Stimulated activated CD4-positive, alpha-beta T cell treated with anti-CD3 and anti-CD28 coated beads, TNF-alpha, amount 100 ng/mL, for 24 hours (primary cell): Measurements from ENCODE around the gene TSPAN18.

Experiments
- DNase-seq, 3 experiments: peaks; one replicate each; pipeline ENCODE4 v3.0.0-alpha.2; 2020; ENCODE audit warnings: low read depth in 3 of 3

TSPAN18 gene

DNA sequence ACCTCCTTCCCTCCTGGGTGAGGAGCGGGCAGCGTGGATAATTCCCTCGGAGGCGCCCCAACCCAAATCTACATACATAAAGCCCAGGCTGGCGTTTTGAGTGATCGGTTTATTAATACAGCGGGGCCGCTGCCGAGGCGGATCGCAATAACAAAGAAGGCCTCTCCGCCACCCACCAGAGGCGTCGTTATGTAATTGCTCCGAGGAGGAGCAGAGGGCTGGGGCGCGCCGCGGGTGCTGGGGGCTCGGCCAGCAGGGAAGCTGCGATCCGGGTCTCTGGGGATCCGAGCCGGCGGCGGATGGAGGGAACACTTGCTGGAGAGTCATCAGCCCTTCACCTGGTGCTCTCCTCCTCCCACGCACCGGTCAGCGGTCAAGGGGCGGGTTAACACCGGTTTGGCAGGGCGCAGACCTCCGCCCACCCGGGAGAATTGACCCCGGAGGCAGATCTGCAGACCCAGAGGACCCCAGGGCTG lies 230.3 kb downstream of the TSPAN18 start:
- DNase-seq: no peak

DNA sequence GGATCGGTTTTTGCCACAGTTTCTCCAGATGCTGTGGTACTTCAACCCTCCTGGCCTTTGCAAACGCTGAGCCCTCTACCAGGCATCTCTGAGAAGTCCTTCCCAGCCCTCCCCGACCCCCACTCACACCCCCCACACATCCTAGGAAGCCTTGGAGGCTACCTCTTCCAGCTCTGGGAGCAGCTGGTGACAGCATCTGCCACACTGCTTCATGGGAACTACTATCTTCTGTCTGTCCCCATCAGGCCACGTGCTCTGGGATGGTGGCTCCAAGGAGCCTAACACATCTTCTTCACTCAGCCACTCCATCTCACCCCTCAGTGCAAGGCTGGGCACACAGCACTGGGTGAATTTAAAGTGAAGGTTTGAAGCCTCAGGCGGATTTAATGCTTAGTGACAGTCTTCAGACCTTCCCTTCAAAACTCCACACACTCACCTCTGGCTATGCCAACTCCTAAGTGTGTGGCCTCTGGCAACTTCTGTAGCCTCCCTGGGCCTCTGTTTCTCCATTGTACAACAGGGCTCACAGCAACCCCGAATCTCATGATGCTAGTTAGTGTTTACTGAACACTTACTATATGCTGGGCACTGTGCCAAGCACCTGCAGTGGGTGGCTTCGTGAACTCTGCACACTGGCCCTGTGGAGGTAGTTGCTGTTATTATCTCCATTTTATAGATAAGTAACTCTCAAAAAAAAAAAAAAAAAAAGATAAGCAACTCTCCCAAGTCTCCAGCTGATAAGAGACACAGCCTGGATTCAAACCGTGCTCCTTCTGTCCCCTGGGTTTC lies 231.2 kb downstream of the TSPAN18 start:
- DNase-seq: no peak

DNA sequence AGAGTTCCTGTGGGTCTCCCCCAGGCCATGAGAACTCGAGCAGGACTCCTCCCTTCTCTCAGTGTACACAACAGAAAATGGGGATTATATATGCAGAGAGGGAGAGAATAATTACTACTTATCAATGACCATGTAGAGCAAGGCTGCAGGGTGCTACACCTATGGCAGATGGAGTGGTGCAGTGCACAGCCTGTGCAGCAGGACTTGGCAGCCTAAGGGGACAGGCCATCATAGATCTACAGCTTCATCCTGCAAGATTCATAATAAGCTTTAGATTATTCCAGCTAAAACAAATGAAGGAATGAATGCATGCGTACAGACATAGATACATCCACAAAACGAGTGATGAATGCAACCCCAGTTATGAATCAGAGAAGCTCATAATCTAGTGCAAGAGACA lies 232.3 kb downstream of the TSPAN18 start:
- no peak for DNase-seq

DNA sequence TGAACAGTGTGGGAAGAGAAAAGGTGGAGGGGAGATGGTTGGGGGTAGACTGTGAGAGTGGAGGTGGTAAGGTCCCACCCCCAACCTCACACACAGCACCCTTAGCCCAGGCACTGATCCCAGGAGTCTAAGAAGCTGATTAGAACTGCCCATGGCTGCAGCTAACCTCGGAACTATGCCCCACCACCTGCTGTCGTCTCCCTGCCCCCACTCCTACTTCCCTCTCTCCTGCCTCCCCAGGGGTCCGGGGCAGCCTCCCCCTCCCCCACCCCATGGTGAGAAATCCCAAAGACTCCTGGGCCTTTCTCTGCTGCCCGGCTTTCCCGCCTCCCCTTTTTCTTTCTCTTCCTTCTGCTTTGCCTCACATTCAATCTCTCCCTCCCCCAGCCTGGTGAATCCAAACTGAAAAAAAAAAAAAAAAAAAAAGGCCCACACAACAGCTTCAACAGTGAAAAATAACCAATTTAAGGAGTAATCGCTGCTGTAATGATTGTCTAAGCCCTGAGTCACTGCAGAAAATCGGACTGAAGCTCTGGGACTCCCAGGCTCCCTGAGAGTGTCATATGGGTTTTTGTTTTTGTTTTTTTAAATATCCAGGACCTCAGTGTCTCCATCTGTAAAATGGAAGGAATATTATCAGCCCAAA lies 233.6 kb downstream of the TSPAN18 start:
- DNase-seq: no peak

DNA sequence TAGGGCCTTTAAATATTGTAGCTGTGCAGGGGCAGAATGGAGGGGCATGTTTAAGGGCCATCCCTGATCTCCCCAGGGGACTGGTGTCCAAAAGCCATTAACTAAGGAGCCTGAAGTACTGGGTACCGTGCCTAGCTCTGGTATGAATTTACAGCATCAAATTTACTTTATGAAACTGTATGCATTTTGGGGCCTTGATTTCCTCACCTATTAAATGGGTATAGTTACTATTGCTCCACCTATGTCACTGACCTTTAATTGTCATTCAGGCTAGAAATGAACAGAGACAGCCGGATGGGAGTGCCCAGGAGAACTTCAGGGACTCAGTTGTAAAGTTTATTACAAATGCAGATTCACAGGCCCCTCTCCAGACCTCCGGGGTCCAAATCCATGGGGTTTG lies 235.7 kb downstream of the TSPAN18 start:
- DNase-seq: no peak

DNA sequence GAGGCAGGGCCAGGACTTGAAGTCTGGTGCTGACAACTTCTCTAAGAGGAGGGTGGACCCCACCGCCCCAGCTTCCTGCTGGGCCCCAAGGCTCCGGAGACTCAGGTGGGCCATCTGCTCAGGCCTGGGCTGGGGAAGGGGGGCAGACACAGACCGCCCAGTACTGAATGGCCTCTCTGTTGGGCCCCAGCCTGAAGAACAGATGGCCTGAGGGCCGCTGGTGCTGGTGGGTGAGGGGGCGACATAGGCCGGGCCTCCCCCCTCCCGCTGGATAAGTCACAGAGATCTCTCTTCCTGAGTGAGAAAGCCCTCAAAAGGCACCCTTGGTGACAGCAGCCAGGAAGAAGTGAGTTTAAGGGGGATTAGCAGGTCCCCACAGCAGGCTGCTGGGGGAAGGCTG lies 236.4 kb downstream of the TSPAN18 start:
- DNase-seq: no peak

DNA sequence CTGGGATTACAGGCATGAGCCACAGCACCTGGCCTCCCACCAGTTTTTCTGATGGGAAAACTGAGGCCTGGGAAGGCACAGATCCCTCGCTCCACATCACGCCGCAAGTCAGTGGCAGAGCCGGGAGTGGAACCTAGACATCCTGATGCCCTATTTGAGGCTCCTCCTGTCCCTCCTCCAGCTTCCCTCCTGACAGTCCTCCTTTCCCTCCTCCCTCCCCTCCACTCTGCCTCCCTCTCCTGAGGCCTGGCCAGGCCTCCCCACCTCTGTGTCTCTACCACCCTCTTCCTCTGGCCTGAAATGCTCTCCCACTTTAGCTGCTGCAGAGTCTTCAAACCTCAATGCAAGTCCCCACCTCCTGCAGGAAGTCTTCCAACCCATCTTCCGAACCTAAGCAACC lies 237.2 kb downstream of the TSPAN18 start:
- no peak for DNase-seq

DNA sequence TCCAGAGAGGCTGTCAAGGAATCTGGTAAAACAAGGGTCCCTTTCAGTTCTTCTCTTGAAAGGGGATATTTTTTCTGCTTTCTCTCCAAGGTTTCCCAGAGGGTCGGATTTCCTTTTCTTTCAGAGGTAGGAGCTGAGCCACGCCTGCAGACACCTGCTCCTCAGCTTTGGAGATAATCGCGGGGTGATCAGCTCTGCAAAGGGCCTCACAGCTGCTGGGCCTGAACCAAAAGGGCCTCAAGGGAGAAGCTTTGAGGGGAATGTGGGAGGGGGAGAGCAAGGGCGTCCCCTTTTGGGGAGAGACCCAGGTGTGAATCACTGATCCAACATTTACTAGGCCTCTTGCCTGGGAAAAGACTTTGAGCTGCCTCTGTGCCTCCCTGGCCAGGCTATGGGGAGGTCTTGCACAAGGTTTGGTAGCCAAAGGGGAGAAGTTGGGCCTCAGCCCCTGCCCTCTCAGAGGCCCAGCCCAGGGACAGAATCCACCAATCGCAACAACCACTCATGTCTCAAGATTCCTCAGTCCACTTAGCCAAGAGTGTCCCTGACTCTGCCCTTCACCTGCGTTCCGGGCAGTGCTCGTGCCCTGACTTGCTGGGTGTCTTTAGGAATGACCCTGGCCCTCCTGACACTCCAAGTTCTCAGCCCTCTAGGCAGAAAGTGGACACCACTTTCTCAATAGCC lies 237.9 kb downstream of the TSPAN18 start:
- DNase-seq: no peak

DNA sequence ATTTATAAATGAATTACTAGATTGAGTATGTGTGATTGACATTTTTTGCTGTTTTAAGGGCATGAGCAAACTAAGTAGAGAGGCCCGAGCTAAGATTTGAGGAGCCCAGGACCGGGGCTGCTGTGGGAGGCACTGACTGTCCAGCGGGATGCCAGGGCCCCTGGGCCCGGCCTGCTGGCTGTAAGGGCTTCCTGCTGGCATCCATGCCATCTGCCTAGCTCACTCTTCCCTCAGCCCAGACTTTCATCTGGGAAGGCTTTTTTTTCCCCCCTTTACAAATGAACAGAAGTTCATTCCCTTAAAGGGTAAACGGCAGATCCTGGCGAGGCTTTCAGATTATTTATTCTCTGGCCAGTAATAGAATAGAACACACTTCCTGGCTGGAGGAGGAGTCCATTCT lies 239.9 kb downstream of the TSPAN18 start:
- DNase-seq: no peak

DNA sequence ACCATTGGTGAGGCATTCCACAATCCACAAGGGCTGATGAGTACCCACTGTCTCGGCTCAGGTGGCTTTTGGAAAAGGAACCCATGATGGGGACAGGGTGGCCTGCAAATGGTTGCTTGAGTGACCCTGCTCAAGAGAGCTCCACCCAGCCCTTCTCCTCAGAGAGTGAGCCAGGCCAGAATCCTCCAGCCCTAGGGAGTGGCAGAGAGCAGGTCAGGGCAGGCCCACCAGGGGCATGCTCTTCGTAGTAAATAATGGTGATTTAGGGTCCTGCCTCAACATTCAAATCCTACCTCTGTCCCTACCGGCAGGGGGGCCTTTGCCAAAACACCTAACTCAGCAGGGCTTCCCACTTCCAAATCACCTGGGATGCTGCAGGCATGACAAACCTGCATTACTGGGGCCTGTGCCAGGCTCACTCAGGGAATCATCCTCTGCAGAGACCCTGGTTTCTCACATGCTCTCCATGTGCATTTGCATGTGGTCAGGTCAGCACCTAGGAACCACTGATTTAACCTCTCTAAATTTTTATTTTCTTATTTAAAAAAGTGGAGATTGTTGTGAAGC lies 241.3 kb downstream of the TSPAN18 start:
- no peak for DNase-seq

DNA sequence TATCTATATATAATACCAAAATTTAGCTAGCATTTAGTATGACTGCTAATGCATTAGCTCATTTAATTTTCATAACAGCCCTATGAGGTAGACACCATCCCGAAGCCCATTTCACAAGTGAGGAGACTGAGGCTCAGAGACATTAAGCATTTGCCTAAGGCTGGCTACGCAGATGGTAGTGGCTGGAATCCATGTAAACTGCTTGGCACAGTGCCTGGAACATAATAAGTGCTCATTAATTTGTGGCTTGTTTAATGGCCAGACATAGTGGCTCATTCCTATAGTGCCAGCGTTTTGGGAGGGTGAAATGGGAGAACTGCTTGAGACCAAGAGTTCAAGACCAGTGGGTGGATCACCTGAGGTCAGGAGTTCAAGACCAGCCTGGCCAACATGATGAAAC lies 241.7 kb downstream of the TSPAN18 start:
- no peak for DNase-seq

DNA sequence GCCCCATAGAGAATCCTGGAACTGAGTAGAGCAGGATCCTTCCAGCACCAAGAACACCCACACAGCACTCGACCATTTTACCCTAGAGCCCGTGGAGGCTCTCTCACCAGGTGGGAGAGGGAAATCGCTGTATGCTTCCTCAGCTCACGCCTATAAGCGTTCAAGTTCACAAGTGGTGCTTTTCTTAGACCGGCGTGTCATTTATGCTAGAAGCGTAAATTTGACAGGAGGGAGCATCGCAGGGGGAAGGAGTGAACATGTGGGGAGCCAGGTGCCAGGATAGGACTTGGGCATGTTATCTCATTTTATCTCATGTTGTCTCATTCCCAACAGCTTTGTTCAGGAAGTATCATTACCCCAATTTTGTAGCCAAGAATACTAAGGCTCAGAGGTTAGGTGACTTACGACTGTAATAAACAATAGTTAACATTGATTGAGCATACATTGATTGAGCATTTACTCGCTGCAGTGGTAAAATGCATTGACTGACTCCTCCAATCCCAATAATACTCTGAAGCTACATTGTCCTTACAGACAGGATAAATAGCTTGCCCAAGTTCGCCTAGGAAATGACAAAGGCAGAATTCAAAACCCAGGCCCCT lies 243.0 kb downstream of the TSPAN18 start:
- DNase-seq: no peak

DNA sequence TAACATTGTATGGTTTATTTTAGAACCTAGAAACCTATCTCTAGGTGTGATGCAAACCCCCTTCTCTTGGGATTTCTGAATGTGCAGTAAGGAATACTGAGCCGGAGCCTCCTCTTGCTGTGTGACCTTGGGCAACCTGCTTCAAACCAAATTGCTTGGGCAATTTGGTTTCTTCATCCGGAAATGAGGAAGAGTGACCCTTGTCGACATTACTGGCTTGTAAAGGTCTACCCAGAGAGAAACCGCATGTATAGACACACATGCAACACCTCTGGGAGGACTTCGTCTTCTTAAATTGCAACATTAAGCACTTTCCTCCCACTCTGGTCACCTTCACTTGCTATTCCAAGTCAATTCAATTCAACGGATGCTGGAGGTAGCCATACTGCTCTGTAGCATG lies 243.5 kb downstream of the TSPAN18 start:
- no peak for DNase-seq

DNA sequence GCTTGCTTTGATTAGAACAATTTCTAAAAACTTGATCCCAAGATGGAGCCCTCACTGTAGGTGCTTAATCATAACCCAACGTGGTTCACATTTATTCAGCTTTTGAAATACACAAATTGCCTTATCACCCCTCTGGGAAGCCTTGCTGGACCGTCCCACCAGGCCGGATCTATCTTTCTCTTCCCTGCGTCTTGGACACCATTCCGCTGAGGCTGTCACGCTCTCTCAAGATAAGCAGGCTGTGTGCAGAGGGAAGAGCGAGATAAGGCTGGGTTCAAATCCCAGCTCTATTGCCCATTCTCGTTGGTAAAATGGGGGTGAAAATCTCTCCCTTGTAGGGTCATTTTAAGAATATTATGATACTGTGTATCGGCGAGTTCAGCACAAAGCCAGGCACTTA lies 244.4 kb downstream of the TSPAN18 start:
- DNase-seq: no peak

DNA sequence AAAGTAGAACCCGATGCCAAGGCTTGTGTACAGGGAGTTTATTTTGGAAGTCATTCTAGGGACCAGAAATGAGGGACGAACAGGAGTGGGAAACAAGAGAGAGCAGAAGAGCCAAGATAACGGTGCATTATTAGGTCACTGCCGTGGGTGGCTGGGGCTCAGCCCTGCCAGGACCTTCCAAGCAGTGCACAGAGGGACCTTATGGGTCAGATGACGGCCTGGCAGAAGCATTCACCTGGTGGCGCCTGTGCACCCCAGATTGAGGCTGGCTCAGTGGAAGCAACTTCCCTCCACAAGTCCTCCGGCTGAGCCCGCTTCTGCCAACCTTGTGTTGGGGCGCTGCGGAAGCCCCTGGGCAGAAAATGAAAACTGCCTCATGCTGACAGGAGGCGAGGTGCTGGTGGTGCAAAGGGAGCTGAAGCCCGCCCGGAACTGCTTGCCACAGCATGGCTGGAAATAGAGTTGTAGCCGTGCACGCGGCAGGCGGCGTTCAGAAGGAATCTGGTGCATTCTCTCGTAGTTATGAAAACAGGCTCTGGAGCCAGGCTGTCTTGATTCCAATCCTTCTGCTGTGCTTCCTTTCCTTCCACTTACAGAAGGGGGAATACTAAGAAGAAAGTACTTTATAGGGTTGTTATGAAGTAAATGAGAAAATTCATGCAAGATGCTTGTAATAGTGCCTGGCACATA lies 246.1 kb downstream of the TSPAN18 start:
- no peak for DNase-seq

DNA sequence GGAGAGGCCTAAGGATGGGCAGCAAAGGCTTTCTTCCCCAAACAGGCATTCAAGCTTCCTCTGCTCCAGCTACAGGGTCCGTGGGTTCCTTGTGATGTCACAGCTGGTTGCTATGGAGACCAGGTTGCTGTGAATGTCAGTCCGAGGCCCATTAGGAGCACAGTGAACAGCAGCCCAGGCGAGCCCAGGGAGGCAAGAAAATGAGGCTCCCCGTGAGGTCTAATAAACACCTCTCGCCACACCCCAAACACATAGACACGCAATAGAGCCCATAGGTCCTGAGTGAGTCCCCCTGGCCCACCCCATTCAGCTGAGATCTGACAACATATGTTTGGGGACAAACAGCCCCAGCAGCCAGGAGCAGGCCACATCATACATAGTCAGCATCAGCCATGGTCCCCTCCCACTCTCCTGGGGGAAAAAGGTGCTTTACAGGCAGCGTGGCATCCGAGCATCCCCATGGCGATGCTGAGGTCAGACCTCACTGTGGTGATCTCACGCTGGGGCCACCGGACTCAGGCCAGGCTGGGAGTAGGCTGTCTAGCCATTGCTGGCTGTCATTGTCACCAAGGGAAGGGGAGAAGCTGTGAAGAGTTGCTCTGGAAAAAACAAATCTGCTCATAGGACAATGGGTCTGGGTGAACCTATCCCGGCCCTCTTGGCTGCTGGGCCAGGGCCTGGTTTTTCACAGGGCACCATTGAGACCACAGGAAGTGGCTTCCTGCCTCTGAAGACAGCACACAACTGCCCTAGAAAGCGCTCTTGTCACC lies 247.1 kb downstream of the TSPAN18 start:
- DNase-seq: no peak

DNA sequence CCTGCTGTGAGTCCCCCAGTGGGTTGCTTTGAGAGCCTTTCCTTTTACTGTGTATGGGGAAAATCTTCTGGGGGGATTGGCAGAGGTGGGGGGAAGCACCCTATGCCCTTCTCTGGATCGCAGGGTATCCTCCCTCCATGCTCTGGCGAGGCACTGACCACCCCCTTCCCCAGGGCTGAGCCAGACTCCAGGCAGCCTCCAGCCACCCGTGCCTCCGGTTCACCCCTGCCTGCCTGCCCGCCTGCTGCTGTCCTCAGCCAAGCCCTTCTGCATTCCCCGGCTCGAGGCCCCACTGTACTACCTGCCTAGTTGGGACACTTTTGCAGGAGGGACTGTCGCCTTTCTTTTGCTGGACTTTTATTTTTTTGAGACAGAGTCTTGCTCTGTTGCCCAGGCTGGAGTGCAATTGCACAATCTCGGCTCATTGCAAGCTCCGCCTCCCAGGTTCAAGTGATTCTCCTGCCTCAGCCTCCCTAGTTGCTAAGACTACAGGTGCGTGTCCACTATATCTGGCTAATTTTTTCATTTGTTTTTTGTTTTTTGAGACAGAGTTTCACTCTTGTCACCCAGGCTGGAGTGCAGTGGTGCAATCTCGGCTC lies 247.7 kb downstream of the TSPAN18 start:
- no peak for DNase-seq

DNA sequence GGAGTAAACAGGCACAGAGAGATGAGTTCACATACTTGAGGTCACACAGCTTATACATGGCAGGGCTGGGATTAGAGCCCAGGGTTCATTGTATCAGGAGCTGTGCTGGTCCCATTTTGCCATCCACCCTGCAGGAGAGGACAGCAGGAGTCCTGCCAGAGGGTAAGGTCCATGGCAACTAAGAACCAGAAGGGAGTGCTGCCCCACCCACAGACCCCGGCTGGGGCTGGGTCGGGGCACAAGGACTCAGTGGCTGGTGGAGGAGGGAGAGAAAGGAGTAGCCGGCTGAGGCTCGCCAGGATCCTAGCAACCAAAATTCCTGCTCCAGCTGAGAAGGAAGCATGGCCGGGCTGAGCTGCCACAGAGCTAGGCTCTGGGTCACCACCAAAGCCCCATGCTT lies 249.8 kb downstream of the TSPAN18 start:
- no peak for DNase-seq

DNA sequence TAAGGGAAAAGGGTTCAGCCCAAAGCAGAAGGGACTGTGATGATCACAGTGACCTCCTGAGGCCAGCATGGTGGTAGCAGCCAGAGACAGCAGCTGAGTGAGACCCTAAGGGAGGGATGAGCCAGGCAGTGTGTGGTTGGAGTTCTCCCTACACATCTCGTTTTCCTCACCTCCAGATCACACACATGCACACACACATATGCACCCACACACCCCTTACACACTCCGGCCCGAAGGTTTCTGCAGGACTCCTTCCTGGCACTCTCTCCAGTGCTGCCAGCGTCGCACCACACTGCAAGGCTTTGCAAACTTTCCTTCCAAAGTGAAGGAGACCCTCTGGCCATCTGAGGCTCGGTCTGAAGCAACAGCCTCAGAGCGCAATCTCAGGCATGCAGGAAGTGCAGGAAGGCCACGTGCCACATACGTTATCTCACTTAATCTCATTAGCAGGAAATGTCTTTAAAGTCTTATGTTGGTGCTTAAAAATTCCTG lies 250.8 kb downstream of the TSPAN18 start:
- no peak for DNase-seq

DNA sequence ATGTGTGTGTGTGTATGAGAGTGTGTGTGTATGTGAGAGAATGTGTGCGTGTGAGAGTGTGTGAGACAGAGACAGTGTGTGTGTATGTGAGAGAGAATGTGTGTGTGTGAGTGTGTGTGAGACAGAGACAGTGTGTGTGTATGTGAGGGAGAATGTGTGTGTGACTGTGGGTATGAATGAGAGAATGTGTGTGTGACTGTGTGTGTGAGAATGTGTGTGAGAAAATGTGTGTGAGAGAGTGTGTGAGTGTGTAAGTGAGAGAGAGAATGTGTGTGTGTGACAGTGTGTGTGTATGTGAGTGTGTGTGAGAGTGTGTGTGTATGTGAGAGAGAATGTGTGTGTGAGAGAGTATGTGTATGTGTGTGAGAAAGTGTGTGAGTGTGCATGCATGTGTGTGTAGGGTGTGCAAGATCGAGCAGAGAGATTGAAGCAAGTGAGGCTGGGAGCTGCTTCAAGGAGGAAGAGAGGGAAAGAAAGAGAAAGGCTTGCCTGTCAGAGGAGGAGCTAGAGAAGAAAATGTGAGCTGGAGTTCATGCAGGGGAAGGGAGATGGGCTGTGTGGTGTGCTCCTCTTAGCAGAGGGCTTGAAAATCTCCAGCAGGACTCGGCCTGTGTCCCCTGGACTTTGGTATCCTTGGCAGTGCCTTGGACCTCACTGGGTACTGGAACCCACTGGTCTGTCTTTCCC lies 251.7 kb downstream of the TSPAN18 start:
- no peak for DNase-seq
